ENCODE results near the gene RAG2. TPM values are rescaled to one million over a fixed set of nuclear protein-coding genes. Genes with fewer than 3 reads are reported as not detected.

RAG2 gene
- total and polyA plus RNA-seq, 8 donors, result 0.15 to 0.80 (median 0.38) TPM; not detected in 2

- H3K36me3 ChIP-seq, result no peaks in the 10 kb centered on the region
- no peaks in the 10 kb centered on the region for H3K9me3 ChIP-seq
- no peak overlapping the region for H3K4me3 ChIP-seq
- H3K27ac ChIP-seq, result no peak overlapping the region
- intact Hi-C loops (cut with DNase I), result no loop called here
- TF ChIP-seq, protein P1, sequence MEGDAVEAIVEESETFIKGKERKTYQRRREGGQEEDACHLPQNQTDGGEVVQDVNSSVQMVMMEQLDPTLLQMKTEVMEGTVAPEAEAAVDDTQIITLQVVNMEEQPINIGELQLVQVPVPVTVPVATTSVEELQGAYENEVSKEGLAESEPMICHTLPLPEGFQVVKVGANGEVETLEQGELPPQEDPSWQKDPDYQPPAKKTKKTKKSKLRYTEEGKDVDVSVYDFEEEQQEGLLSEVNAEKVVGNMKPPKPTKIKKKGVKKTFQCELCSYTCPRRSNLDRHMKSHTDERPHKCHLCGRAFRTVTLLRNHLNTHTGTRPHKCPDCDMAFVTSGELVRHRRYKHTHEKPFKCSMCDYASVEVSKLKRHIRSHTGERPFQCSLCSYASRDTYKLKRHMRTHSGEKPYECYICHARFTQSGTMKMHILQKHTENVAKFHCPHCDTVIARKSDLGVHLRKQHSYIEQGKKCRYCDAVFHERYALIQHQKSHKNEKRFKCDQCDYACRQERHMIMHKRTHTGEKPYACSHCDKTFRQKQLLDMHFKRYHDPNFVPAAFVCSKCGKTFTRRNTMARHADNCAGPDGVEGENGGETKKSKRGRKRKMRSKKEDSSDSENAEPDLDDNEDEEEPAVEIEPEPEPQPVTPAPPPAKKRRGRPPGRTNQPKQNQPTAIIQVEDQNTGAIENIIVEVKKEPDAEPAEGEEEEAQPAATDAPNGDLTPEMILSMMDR (IDR thresholded peaks at IDR 0.05), result no peak
- DNase-seq, result no peak
- H3K27me3 ChIP-seq, result no peaks in the 10 kb centered on the region
- no peaks in the 10 kb centered on the region for H3K4me1 ChIP-seq
- ATAC-seq, result no peak
Observed at GRCh38 chr11:36609383-36609782, 11.3 kb upstream of the RAG2 start.

GRCh38 chr11:36608491-36609199 lies 10.6 kb upstream of the RAG2 start:
- intact Hi-C loops (cut with DNase I), result no loop called here
- Histone ChIP-seq H3K27me3 (no peaks in the 10 kb centered on the region), H3K36me3 (no peaks in the 10 kb centered on the region), H3K4me1 (no peaks in the 10 kb centered on the region), H3K27ac (no peak overlapping the region), H3K4me3 (no peak overlapping the region), H3K9me3 (no peaks in the 10 kb centered on the region)
- no peak for ATAC-seq
- TF ChIP-seq, protein P1 (IDR thresholded peaks at IDR 0.05), result no peak
- DNase-seq, result no peak

- no peak for DNase-seq
- TF ChIP-seq, protein P1 (IDR thresholded peaks at IDR 0.05), result no peak
- no peak for ATAC-seq
- intact Hi-C loops (cut with DNase I), result no loop called here
- H3K4me1 ChIP-seq, result peaks cover 0 to 5% of the 10 kb centered on the region in 2 donors
- no peak overlapping the region for H3K4me3 ChIP-seq
- no peak overlapping the region for H3K27ac ChIP-seq
- H3K9me3 ChIP-seq, result no peaks in the 10 kb centered on the region
- H3K27me3 ChIP-seq, result no peaks in the 10 kb centered on the region
- H3K36me3 ChIP-seq, result no peaks in the 10 kb centered on the region
Observed at GRCh38 chr11:36605221-36606216, 7.5 kb upstream of the RAG2 start.

DNA sequence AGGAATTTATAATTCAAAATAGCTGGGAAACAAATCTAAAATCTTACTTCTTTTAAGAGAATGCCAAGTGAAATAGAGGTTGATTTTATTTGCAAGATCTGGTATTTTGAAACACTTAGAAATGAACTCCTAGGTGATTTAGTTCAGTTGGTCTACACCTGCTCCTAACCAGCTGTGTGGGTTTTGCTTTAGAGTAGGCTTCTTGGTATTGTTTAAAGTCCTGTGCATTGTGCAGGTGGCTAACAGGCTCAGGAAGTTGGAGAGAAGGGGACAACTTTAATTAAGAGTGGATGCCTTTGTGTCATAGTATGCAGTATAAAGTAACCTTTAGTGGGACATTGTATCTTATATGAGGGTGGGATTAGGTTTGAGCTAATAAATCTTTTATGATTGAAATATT lies 4.1 kb upstream of the RAG2 start:
- no peaks in the 10 kb centered on the region for H3K9me3 ChIP-seq
- TF ChIP-seq, protein P1 (IDR thresholded peaks at IDR 0.05), result no peak
- no peaks in the 10 kb centered on the region for H3K36me3 ChIP-seq
- H3K27ac ChIP-seq, result no peak overlapping the region
- DNase-seq, result no peak
- H3K4me3 ChIP-seq, result no peak overlapping the region
- intact Hi-C loops (cut with DNase I), result no loop called here
- no peaks in the 10 kb centered on the region for H3K27me3 ChIP-seq
- no peak for ATAC-seq
- H3K4me1 ChIP-seq, result peaks cover 0 to 5% of the 10 kb centered on the region in 2 donors

- ATAC-seq, result no peak
- Histone ChIP-seq H3K36me3 (no peaks in the 10 kb centered on the region), H3K4me1 (peaks cover 0 to 5% of the 10 kb centered on the region in 2 donors), H3K27me3 (no peaks in the 10 kb centered on the region), H3K4me3 (no peak overlapping the region), H3K27ac (no peak overlapping the region), H3K9me3 (no peaks in the 10 kb centered on the region)
- intact Hi-C loops (cut with DNase I), result no loop called here
- DNase-seq, result no peak
- TF ChIP-seq, protein P1 (IDR thresholded peaks at IDR 0.05), result no peak
Observed at GRCh38 chr11:36601155-36601554, 3.1 kb upstream of the RAG2 start.
